ENCODE measurements around the gene SNRPF.

SNRPF gene

GRCh38 chr12:95884998-95885397 is 26.2 kb downstream of the SNRPF start:
- Histone ChIP-seq H3K9ac (ENCODE audit: low read length) (no peak overlapping the region), H3K79me2 (ENCODE audit: insufficient read depth, low read length) (no peaks in the 10 kb centered on the region), H3K4me3 (ENCODE audit: insufficient read depth, low read length, poor library complexity, severe bottlenecking) (no peak overlapping the region), H4K20me1 (ENCODE audit: low read depth, low read length) (no peaks in the 10 kb centered on the region), H3K4me2 (ENCODE audit: low read depth, low read length, poor library complexity, severe bottlenecking) (no peak overlapping the region), H3K27me3 (ENCODE audit: low read length) (no peaks in the 10 kb centered on the region), H3K36me3 (ENCODE audit: low read length) (no peaks in the 10 kb centered on the region), H3K27ac (ENCODE audit: low read depth, low read length) (no peak overlapping the region), H3F3A (ENCODE audit: insufficient read depth) (no peaks in the 10 kb centered on the region), H3K9me3 (ENCODE audit: insufficient read depth, low read length) (no peaks in the 10 kb centered on the region), H3K9me2 (replicated peaks; ENCODE audit: insufficient read depth, low read length) (no peaks in the 10 kb centered on the region), H2AFZ (ENCODE audit: low read depth, low read length, severe bottlenecking) (no peak overlapping the region)
- TF ChIP-seq, protein P1, sequence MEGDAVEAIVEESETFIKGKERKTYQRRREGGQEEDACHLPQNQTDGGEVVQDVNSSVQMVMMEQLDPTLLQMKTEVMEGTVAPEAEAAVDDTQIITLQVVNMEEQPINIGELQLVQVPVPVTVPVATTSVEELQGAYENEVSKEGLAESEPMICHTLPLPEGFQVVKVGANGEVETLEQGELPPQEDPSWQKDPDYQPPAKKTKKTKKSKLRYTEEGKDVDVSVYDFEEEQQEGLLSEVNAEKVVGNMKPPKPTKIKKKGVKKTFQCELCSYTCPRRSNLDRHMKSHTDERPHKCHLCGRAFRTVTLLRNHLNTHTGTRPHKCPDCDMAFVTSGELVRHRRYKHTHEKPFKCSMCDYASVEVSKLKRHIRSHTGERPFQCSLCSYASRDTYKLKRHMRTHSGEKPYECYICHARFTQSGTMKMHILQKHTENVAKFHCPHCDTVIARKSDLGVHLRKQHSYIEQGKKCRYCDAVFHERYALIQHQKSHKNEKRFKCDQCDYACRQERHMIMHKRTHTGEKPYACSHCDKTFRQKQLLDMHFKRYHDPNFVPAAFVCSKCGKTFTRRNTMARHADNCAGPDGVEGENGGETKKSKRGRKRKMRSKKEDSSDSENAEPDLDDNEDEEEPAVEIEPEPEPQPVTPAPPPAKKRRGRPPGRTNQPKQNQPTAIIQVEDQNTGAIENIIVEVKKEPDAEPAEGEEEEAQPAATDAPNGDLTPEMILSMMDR (IDR thresholded peaks at IDR 0.05; ENCODE audit: insufficient read depth, low read length, poor library complexity, severe bottlenecking), result no peak
- no peak for TF ChIP-seq EZH2phosphoT487 (conservative IDR thresholded peaks at IDR 0.05; ENCODE audit: low read length)

DNA sequence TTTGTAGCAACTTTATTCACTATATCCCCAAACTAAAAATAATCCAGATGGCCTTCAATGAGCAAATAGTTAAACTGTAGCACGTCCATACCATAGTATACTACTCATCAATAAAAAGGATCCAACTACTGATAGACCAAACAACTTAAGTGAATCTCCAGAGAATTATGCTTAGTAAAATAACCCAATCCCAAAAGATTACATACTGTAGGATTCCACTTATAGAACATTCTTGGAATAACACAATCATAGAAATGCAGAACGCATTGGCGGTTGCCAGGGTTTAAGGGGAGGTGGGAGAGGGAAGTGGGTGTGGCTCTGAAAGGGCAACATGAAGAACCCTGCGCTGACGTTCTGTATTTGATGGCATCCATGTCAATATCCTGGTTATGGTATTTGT is 28.6 kb downstream of the SNRPF start:
- no peaks in the 10 kb centered on the region for H3K9me2 ChIP-seq (replicated peaks; ENCODE audit: insufficient read depth, low read length)
- no peak overlapping the region for H3K27ac ChIP-seq (ENCODE audit: low read depth, low read length)
- H3K27me3 ChIP-seq (ENCODE audit: low read length), result no peaks in the 10 kb centered on the region
- no peak overlapping the region for H3K9ac ChIP-seq (ENCODE audit: low read length)
- TF ChIP-seq, protein P1 (IDR thresholded peaks at IDR 0.05; ENCODE audit: insufficient read depth, low read length, poor library complexity, severe bottlenecking), result no peak
- no peak for TF ChIP-seq EZH2phosphoT487 (conservative IDR thresholded peaks at IDR 0.05; ENCODE audit: low read length)
- H2AFZ ChIP-seq (ENCODE audit: low read depth, low read length, severe bottlenecking), result no peak overlapping the region
- no peaks in the 10 kb centered on the region for H4K20me1 ChIP-seq (ENCODE audit: low read depth, low read length)
- H3K4me2 ChIP-seq (ENCODE audit: low read depth, low read length, poor library complexity, severe bottlenecking), result no peak overlapping the region
- no peaks in the 10 kb centered on the region for H3K79me2 ChIP-seq (ENCODE audit: insufficient read depth, low read length)
- H3F3A ChIP-seq (ENCODE audit: insufficient read depth), result no peaks in the 10 kb centered on the region
- H3K4me3 ChIP-seq (ENCODE audit: insufficient read depth, low read length, poor library complexity, severe bottlenecking), result no peak overlapping the region
- H3K9me3 ChIP-seq (ENCODE audit: insufficient read depth, low read length), result no peaks in the 10 kb centered on the region
- no peaks in the 10 kb centered on the region for H3K36me3 ChIP-seq (ENCODE audit: low read length)

- Histone ChIP-seq H3K36me3 (ENCODE audit: low read length) (no peaks in the 10 kb centered on the region), H3F3A (ENCODE audit: insufficient read depth) (no peaks in the 10 kb centered on the region), H3K4me2 (ENCODE audit: low read depth, low read length, poor library complexity, severe bottlenecking) (no peak overlapping the region), H3K27me3 (ENCODE audit: low read length) (no peaks in the 10 kb centered on the region), H3K4me3 (ENCODE audit: insufficient read depth, low read length, poor library complexity, severe bottlenecking) (no peak overlapping the region), H3K9ac (ENCODE audit: low read length) (no peak overlapping the region), H2AFZ (ENCODE audit: low read depth, low read length, severe bottlenecking) (no peak overlapping the region), H3K9me3 (ENCODE audit: insufficient read depth, low read length) (no peaks in the 10 kb centered on the region), H3K79me2 (ENCODE audit: insufficient read depth, low read length) (no peaks in the 10 kb centered on the region), H4K20me1 (ENCODE audit: low read depth, low read length) (no peaks in the 10 kb centered on the region), H3K9me2 (replicated peaks; ENCODE audit: insufficient read depth, low read length) (no peaks in the 10 kb centered on the region), H3K27ac (ENCODE audit: low read depth, low read length) (no peak overlapping the region)
- TF ChIP-seq EZH2phosphoT487 (conservative IDR thresholded peaks at IDR 0.05; ENCODE audit: low read length), result no peak
- TF ChIP-seq, protein P1 (IDR thresholded peaks at IDR 0.05; ENCODE audit: insufficient read depth, low read length, poor library complexity, severe bottlenecking), result no peak
These were observed 32.2 kb downstream of the SNRPF start for GRCh38 chr12:95890958-95891357.
